ENCODE data around the gene THEMIS. TPM values are rescaled to one million over a fixed set of nuclear protein-coding genes. Genes with fewer than 3 reads are reported as not detected.

Gene THEMIS
- total RNA-seq, 1 donor from 2014 or later = not detected

DNA sequence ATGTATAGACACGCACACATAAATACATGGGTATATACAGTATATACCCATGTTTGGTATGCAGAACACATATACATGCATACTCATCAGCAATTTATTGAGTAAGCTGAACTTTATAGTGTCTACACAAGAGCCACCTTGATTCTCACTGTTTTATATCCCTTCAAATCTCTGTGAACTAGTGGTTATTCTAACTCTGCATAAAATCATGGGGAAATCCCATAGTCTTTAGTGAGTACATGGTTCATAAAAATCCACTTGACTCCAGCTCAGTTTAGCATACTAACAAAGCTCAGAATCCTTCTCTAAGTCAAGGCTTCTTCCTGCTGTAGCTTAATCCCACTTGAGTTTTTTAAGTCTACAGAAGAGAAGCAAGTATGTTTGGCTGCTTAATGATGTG, 104.1 kb downstream of the THEMIS start:
- Mint-ChIP-seq H3K36me3 (ENCODE audit: low read depth) (no peaks in the 10 kb centered on the region), H3K9me3 (ENCODE audit: low read depth) (peaks cover under 1% of the 10 kb centered on the region), H3K27ac (ENCODE audit: unreplicated experiment) (no peak overlapping the region), H3K27me3 (ENCODE audit: low read depth) (peaks cover 29% of the 10 kb centered on the region), H3K4me3 (ENCODE audit: unreplicated experiment) (no peak overlapping the region), H3K4me1 (ENCODE audit: low read depth) (no peaks in the 10 kb centered on the region)
- DNase-seq (ENCODE audit: low spot score) = no peak
- TF ChIP-seq, protein P1, sequence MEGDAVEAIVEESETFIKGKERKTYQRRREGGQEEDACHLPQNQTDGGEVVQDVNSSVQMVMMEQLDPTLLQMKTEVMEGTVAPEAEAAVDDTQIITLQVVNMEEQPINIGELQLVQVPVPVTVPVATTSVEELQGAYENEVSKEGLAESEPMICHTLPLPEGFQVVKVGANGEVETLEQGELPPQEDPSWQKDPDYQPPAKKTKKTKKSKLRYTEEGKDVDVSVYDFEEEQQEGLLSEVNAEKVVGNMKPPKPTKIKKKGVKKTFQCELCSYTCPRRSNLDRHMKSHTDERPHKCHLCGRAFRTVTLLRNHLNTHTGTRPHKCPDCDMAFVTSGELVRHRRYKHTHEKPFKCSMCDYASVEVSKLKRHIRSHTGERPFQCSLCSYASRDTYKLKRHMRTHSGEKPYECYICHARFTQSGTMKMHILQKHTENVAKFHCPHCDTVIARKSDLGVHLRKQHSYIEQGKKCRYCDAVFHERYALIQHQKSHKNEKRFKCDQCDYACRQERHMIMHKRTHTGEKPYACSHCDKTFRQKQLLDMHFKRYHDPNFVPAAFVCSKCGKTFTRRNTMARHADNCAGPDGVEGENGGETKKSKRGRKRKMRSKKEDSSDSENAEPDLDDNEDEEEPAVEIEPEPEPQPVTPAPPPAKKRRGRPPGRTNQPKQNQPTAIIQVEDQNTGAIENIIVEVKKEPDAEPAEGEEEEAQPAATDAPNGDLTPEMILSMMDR (IDR thresholded peaks at IDR 0.05) = no peak

DNA sequence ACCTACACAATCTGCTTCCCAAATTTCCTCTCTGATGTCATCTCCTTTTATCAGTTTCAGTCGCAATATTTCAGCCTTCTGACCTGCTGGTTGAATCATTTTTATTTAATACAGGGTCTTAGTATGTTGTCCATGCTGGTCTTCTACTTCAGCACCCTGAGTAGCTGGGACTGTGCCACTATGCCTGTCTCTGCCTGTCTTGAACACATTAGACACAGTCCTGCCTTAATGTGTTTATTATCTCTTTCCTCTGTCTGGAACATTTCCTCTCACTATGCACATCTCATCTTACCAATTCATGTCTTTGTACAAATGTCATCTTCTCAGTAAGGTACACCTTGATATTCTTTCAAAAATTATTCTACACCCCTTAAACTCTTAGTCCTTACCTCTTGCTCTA, 106.5 kb downstream of the THEMIS start:
- H3K27me3 Mint-ChIP-seq (ENCODE audit: low read depth) = peaks cover 22% of the 10 kb centered on the region
- no peak for DNase-seq (ENCODE audit: low spot score)
- TF ChIP-seq, protein P1 (IDR thresholded peaks at IDR 0.05) = no peak
- H3K4me1 Mint-ChIP-seq (ENCODE audit: low read depth) = no peaks in the 10 kb centered on the region
- no peaks in the 10 kb centered on the region for H3K36me3 Mint-ChIP-seq (ENCODE audit: low read depth)
- no peaks in the 10 kb centered on the region for H3K9me3 Mint-ChIP-seq (ENCODE audit: low read depth)
- H3K27ac Mint-ChIP-seq (ENCODE audit: unreplicated experiment) = no peak overlapping the region
- H3K4me3 Mint-ChIP-seq (ENCODE audit: unreplicated experiment) = no peak overlapping the region

GRCh38 chr6:127793396-127793795, 107.5 kb downstream of the THEMIS start:
- Mint-ChIP-seq H3K27me3 (ENCODE audit: low read depth) (peaks cover 29% of the 10 kb centered on the region), H3K4me1 (ENCODE audit: low read depth) (no peaks in the 10 kb centered on the region), H3K9me3 (ENCODE audit: low read depth) (no peaks in the 10 kb centered on the region), H3K4me3 (ENCODE audit: unreplicated experiment) (no peak overlapping the region), H3K27ac (ENCODE audit: unreplicated experiment) (no peak overlapping the region), H3K36me3 (ENCODE audit: low read depth) (no peaks in the 10 kb centered on the region)
- DNase-seq (ENCODE audit: low spot score) = no peak
- TF ChIP-seq, protein P1 (IDR thresholded peaks at IDR 0.05) = no peak

DNA sequence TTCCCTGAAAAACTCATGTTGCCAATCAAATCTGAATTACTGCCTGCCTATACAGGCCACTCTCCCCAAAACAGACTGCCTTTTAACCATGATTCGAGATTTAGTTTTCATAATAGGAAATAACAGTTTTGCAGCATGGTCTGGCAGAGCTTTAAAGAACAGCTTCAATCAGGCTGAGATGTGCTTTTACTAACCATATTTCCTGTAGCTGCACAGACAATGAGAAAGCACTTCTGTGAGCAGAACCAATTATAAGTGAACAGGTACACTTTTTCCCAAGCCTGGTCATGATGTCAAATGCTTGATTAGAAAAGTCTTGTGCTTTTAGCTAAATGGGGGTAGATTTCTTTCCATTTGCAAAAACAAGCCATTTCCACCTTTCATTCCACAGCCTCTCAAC, 108.2 kb downstream of the THEMIS start:
- H3K4me3 Mint-ChIP-seq (ENCODE audit: unreplicated experiment) = no peak overlapping the region
- H3K27ac Mint-ChIP-seq (ENCODE audit: unreplicated experiment) = no peak overlapping the region
- H3K36me3 Mint-ChIP-seq (ENCODE audit: low read depth) = no peaks in the 10 kb centered on the region
- H3K4me1 Mint-ChIP-seq (ENCODE audit: low read depth) = no peaks in the 10 kb centered on the region
- H3K27me3 Mint-ChIP-seq (ENCODE audit: low read depth) = peaks cover 29% of the 10 kb centered on the region
- TF ChIP-seq, protein P1 (IDR thresholded peaks at IDR 0.05) = no peak
- H3K9me3 Mint-ChIP-seq (ENCODE audit: low read depth) = no peaks in the 10 kb centered on the region
- DNase-seq (ENCODE audit: low spot score) = no peak

DNA sequence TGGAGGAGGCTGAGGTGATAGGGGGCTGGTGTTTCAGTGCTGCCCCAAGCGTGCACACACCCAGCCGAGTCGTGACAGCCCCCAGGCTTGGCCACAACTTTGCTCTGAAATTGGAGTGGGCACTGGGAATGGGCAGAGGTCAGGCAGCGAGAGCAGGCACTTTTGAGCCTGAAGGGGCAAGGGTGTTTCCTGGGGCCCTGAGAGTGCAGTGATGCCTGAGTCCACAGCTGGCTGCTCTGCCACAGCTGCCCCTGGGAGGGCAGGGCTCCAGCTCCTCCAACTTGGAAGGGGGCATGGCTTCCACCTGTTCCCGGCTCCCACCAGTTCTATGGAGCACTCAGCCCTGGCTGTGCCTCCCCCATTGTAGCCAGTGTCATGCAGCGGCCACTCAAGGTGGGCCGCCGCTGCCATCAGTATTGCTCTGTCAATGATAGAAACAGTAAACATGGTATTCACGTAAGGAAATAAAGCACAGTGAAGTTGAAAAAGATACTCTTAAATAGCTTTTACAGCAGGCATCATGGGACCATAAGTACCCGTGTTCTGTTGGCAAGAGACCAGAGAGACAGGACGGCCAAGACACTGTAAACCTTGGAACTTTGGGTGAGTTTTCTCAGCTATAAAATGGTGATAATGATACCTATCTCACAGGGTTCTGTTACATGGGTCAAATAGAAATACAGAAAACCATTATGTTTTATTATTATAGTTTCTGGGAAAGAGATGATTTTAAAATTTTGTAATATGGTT, 108.9 kb downstream of the THEMIS start:
- H3K36me3 Mint-ChIP-seq (ENCODE audit: low read depth) = no peaks in the 10 kb centered on the region
- DNase-seq (ENCODE audit: low spot score) = peak; percentile 68
- H3K4me1 Mint-ChIP-seq (ENCODE audit: low read depth) = no peaks in the 10 kb centered on the region

More for the DNA sequence above, 108.9 kb downstream of the THEMIS start:
- Mint-ChIP-seq H3K9me3 (ENCODE audit: low read depth) (no peaks in the 10 kb centered on the region), H3K27me3 (ENCODE audit: low read depth) (peaks cover 29% of the 10 kb centered on the region), H3K4me3 (ENCODE audit: unreplicated experiment) (no peak overlapping the region), H3K27ac (ENCODE audit: unreplicated experiment) (no peak overlapping the region)
- TF ChIP-seq, protein P1 (IDR thresholded peaks at IDR 0.05) = no peak

All from chondrocyte (in vitro differentiated cells).